ENCODE measurements around the gene DPP10. TPM values are rescaled to one million over a fixed set of nuclear protein-coding genes. Genes with fewer than 3 reads are reported as not detected.

The DPP10 gene
- total RNA-seq, 3 donors from 2014 or later, result 0.29 to 0.33 (median 0.32) TPM

GRCh38 chr2:114468343-114468742, 25.9 kb downstream of the DPP10 start:
- Histone ChIP-seq H3K27me3 (no peaks in the 10 kb centered on the region), H3K4me1 (no peaks in the 10 kb centered on the region), H3K9me3 (no peaks in the 10 kb centered on the region), H3K27ac (no peak overlapping the region), H3K36me3 (no peaks in the 10 kb centered on the region), H3K4me3 (no peak overlapping the region)
- TF ChIP-seq POLR2AphosphoS5 (IDR thresholded peaks at IDR 0.05) (no peak), CTCF (IDR thresholded peaks at IDR 0.05) (no peak), POLR2A (IDR thresholded peaks at IDR 0.05) (no peak)
- intact Hi-C loops (cut with DNase I; ENCODE audit: low total_unique reads), result no loop called here
- no peak for DNase-seq (ENCODE audit: low spot score in 2 of 2)

- H3K36me3 ChIP-seq, result no peaks in the 10 kb centered on the region
- no peaks in the 10 kb centered on the region for H3K9me3 ChIP-seq
- DNase-seq (ENCODE audit: low spot score in 2 of 2), result no peak
- H3K4me1 ChIP-seq, result no peaks in the 10 kb centered on the region
- TF ChIP-seq CTCF (IDR thresholded peaks at IDR 0.05) (no peak), POLR2AphosphoS5 (IDR thresholded peaks at IDR 0.05) (no peak), POLR2A (IDR thresholded peaks at IDR 0.05) (no peak)
- H3K27me3 ChIP-seq, result no peaks in the 10 kb centered on the region
- no peak overlapping the region for H3K4me3 ChIP-seq
- no peak overlapping the region for H3K27ac ChIP-seq
- intact Hi-C loops (cut with DNase I; ENCODE audit: low total_unique reads), result no loop called here
These were observed 29.8 kb downstream of the DPP10 start for GRCh38 chr2:114472246-114472645.

- Histone ChIP-seq H3K9me3 (no peaks in the 10 kb centered on the region), H3K4me1 (no peaks in the 10 kb centered on the region), H3K27me3 (no peaks in the 10 kb centered on the region), H3K4me3 (no peak overlapping the region), H3K36me3 (no peaks in the 10 kb centered on the region), H3K27ac (no peak overlapping the region)
- intact Hi-C loops (cut with DNase I; ENCODE audit: low total_unique reads), result no loop called here
- no peak for DNase-seq (ENCODE audit: low spot score in 2 of 2)
- TF ChIP-seq POLR2A (IDR thresholded peaks at IDR 0.05) (no peak), CTCF (IDR thresholded peaks at IDR 0.05) (no peak), POLR2AphosphoS5 (IDR thresholded peaks at IDR 0.05) (no peak)
These were observed 30.3 kb downstream of the DPP10 start for GRCh38 chr2:114472726-114473125.

- Histone ChIP-seq H3K27ac (no peak overlapping the region), H3K9me3 (no peaks in the 10 kb centered on the region), H3K36me3 (no peaks in the 10 kb centered on the region), H3K4me1 (no peaks in the 10 kb centered on the region), H3K27me3 (no peaks in the 10 kb centered on the region), H3K4me3 (no peak overlapping the region)
- TF ChIP-seq POLR2AphosphoS5 (IDR thresholded peaks at IDR 0.05) (no peak), POLR2A (IDR thresholded peaks at IDR 0.05) (no peak), CTCF (IDR thresholded peaks at IDR 0.05) (no peak)
- no peak for DNase-seq (ENCODE audit: low spot score in 2 of 2)
- intact Hi-C loops (cut with DNase I; ENCODE audit: low total_unique reads), result no loop called here
These were observed 46.5 kb downstream of the DPP10 start for GRCh38 chr2:114488841-114489530.

GRCh38 chr2:114495046-114495445, 52.6 kb downstream of the DPP10 start:
- no peaks in the 10 kb centered on the region for H3K9me3 ChIP-seq
- intact Hi-C loops (cut with DNase I; ENCODE audit: low total_unique reads), result no loop called here
- H3K4me1 ChIP-seq, result no peaks in the 10 kb centered on the region
- H3K27ac ChIP-seq, result no peak overlapping the region
- H3K27me3 ChIP-seq, result no peaks in the 10 kb centered on the region
- H3K36me3 ChIP-seq, result no peaks in the 10 kb centered on the region
- no peak overlapping the region for H3K4me3 ChIP-seq
- no peak for DNase-seq (ENCODE audit: low spot score in 2 of 2)
- no peak for TF ChIP-seq POLR2AphosphoS5 (IDR thresholded peaks at IDR 0.05)
- no peak for TF ChIP-seq CTCF (IDR thresholded peaks at IDR 0.05)
- TF ChIP-seq POLR2A (IDR thresholded peaks at IDR 0.05), result no peak
